ENCODE results near the gene ARHGAP42.

DNA sequence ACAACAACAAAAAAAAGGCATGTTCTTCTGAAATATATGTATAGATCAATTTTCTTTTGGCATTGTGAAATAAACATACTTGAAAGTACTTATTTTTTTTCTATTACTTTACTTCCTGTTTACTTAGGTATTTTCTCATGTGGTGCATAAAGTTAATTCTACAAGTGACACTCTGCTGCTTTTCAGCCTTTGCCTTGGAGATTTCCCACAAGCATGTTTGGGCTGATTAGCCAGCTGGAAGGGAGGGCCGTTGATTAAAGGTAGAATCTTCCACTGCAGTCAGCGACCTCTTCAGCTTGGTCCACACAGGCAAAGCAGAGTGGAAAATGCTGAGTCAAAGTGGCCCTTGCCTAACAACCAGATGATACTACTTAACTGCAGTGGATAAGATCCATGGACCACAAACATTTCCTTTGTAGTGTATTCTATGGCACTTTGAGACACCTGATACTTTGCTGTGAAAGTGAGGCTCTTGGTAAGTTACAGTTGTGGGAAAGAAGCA, 176.0 kb downstream of the ARHGAP42 start:
- TF ChIP-seq ZNF274 (CRISPR knock-in tag; IDR thresholded peaks at IDR 0.05) (no peak), CHD2 (IDR thresholded peaks at IDR 0.05; ENCODE audit: low read depth, low read length) (no peak), POLR2AphosphoS5 (IDR thresholded peaks at IDR 0.05; ENCODE audit: low read depth, low read length) (no peak), SNRNP70 (IDR thresholded peaks at IDR 0.05; ENCODE audit: low read depth, low read length) (no peak), PTBP1 (IDR thresholded peaks at IDR 0.05; ENCODE audit: low read depth, low read length, poor library complexity, severe bottlenecking) (no peak), RORA (CRISPR knock-in tag; IDR thresholded peaks at IDR 0.05) (no peak), AKNA (CRISPR knock-in tag; IDR thresholded peaks at IDR 0.05; ENCODE audit: borderline replicate concordance) (no peak), ZBTB26 (CRISPR knock-in tag; IDR thresholded peaks at IDR 0.05; ENCODE audit: borderline replicate concordance) (no peak), CBX2 (IDR thresholded peaks at IDR 0.05; ENCODE audit: low read depth, low read length) (no peak), CBX2 (CRISPR knock-in tag; IDR thresholded peaks at IDR 0.05; ENCODE audit: low read depth) (no peak), ZSCAN22 (CRISPR knock-in tag; IDR thresholded peaks at IDR 0.05) (no peak), ELF1 (CRISPR knock-in tag; IDR thresholded peaks at IDR 0.05) (no peak)
- TF ChIP-seq, protein P1, sequence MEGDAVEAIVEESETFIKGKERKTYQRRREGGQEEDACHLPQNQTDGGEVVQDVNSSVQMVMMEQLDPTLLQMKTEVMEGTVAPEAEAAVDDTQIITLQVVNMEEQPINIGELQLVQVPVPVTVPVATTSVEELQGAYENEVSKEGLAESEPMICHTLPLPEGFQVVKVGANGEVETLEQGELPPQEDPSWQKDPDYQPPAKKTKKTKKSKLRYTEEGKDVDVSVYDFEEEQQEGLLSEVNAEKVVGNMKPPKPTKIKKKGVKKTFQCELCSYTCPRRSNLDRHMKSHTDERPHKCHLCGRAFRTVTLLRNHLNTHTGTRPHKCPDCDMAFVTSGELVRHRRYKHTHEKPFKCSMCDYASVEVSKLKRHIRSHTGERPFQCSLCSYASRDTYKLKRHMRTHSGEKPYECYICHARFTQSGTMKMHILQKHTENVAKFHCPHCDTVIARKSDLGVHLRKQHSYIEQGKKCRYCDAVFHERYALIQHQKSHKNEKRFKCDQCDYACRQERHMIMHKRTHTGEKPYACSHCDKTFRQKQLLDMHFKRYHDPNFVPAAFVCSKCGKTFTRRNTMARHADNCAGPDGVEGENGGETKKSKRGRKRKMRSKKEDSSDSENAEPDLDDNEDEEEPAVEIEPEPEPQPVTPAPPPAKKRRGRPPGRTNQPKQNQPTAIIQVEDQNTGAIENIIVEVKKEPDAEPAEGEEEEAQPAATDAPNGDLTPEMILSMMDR (CRISPR knock-in tag; IDR thresholded peaks at IDR 0.05): no peak

All from HepG2 (cell line).